DMS114 treated with DMSO at 0.1 percent for 48 hours (cell line): ENCODE measurements around the gene SARS1.
A peak's percentile ranks its signal among the peaks of the same experiment; 100 is the strongest.
"Not testable (repeated sequence)": the region's sequence is repeated elsewhere in the genome, so short reads cannot be mapped to it uniquely, and the experiment has no call there.

Experiments used
- DNase-seq: peaks from one replicate; lab custom pipeline; 2025; ENCODE audit not compliant: unreplicated experiment; lab: John Stamatoyannopoulos, UW

SARS1 gene

DNA sequence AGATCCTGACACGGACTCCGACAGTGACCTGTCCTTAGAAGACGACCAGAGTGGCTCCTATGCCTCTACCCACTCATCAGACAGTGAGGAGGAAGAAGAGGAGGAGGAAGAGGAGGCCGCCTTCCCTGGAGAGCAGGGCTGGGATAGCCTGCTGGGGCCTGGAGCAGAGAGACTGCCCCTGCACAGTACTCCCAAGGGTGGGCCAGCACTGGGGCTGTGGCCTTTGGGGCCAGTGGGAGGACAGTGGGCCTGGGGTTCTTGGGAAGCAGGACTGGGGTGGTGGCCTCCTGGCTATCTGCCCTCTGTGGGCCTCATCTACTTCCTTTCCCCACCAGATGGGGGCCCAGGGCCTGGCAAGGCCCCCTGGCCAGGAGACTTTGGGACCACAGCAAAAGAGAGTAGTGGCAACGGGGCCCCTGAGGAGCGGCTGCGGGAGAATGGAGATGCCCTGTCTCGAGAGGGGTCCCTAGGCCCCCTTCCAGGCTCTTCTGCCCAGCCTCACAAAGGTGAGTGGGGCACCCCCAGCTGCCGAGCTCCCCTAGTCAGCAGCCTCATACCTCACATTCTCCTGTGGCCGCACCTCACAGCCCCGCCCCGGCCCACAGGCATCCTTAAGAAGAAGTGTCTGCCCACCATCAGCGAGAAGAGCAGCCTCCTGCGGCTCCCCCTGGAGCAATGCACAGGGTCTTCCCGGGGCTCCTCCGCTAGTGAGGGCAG is 59.3 kb downstream of the SARS1 start:
- no peak for DNase-seq

DNA sequence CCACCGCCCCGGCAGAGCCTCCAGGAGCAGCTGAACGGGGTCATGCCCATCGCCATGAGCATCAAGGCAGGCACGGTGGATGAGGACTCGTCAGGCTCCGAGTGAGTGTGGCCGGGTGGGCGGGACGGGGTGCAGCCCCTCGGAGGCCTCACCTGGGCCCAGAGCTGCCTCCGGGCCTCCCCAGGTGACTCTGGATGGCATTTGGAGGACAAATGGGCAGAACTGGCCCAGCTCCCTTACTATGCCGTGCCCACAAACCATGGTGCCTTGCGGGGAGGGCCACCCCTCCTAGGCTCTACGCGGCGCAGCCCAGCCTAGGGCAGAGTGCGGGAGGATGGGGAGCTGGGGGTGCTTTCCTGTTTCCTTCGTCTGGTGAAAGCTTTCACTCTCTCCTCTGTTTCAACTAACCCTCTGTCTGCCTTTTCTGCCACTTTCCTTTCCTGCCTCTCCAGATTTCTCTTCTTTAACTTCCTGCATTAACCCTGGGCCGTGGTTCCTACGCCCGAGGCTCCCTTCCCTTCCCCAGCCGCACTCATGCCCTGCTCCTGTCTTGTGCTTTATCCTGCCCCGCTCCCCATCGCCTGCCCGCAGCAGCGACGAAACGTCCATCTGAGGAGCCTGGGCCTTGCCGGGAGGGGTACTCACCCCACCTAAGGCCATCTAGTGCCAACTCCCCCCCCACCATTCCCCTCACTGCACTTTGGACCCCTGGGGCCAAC is 60.0 kb downstream of the SARS1 start:
- DNase-seq = no peak

GRCh38 chr1:109274533-109275476 is 61.1 kb downstream of the SARS1 start:
- DNase-seq = no peak

DNA sequence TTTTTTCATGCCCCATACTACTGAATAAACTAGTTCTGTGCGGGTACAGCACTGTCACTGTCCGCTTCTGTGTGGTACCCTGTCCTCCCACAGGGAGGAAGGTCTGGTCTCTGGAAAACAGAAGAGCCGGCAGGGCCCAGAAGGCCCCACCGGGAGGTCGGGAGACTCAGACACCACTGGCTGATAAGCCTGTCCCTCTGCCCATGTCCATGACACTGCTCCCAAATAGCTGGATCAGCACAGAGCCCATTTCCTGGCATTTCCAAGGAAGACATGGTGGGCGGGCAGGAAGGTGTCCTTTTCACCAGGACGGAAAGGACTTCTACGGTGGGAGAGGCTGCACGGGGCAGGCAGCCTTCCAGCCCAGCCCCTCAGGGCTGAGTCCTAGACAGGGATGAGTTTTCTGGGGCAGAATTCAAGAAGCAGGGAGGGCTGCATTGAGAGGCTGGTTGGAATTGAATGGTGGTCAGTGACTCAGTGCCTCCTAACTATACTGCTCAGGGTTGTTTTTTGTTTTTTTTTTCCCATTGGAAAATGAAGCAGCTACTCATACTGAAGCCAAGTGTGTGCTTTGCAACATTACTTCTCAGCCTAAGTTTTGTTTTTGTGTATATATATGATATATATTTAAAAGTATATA is 62.1 kb downstream of the SARS1 start:
- DNase-seq = no peak

- DNase-seq = peak; percentile 58
Measured at GRCh38 chr1:109277434-109278204, 63.9 kb downstream of the SARS1 start.

DNA sequence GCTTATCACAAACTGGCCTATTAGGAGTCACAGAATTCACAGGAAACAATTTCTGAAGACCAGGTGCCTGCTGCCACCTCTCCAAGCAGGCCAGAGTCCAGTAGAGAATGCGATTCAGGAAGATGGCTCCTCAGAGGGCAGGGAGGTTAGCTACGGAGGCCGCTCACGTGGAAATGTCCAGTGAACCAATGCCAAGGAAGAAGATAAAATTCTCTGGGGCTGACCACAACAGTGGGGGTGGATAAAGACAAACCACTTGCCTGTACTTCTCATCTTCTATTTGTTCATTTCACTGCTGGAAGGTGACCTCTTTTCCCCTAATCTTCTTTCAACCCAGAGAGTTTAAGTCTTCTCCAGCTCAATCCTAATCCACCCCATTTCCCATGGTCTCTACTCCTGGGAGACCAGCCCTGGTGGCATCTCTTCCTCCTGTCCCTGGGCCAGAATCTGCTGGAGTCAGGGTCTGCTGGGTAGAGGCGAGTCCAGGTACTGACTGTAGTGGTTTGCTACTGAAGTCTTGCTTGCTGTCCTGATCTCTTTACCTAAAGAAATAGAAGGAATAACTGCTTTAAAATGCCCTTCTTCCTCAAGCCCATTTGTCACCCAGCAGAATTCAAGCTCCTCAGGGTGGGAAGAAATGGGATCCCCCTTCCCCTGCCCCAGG is 66.0 kb downstream of the SARS1 start:
- no peak for DNase-seq

DNA sequence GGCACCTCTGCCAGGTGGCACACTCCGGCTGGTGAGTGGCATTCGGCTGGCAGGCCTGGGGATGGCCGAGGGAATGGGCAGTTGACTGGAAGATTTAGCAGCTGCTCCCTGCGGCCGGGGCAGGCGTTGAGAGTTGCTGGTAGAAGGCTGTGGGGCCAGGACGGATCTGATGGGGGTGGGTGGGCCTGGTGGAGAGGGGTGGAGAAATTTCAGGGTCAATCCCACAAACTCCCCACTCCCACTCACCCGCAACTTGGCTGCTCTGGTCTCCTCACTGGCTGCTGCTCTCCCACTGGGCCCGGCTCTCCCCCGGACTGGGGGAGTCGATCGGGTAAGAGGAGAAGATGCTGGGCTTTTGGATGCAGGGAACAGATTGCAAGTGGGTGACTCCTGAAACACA is 67.1 kb downstream of the SARS1 start:
- no peak for DNase-seq

DNA sequence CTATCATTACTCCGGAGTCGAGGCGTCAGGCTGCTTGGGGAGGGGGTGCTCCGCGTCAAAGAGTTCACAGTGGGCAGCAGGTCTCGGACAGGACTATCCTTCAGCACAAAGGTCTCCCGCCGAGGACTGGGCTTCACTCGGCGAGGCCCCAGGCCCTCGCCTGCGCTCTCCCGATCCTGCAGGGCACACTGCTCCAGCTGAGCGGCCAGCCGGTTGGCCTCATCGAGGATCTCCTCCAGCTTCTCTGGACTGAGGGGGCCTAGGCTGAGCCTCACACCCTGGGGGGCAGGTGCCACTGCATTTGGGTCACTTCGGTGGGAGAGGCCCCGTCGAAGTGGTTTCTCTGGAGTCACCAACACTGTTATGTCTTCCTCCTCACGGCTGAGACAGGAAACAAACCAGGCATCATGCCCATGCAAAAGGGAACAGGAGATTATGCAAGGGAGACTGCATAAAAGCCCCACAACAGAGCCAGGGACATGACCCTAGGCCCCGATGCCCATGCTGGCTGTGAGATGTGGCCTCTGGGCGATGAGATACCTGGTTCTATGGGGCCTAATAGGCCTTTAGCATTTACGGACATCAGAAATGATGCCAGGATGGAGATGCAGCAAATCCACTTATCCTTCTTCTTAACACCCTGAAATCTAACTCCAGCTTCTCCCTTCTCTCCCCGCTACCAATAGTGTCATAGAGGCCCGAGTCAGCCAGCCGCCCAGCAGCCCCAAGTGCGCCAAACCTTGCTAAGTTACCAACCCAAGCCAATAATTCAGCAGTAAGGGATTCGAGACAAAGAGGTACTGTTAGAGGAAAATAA is 68.2 kb downstream of the SARS1 start:
- DNase-seq = no peak

GRCh38 chr1:109282497-109282951 is 68.8 kb downstream of the SARS1 start:
- no peak for DNase-seq

GRCh38 chr1:109282952-109283747 is 69.4 kb downstream of the SARS1 start, which contains the start of gene PSRC1:
Gene PSRC1, minus strand, starts transcription at chr1:109283145.
- DNase-seq = peak; percentile 92

DNA sequence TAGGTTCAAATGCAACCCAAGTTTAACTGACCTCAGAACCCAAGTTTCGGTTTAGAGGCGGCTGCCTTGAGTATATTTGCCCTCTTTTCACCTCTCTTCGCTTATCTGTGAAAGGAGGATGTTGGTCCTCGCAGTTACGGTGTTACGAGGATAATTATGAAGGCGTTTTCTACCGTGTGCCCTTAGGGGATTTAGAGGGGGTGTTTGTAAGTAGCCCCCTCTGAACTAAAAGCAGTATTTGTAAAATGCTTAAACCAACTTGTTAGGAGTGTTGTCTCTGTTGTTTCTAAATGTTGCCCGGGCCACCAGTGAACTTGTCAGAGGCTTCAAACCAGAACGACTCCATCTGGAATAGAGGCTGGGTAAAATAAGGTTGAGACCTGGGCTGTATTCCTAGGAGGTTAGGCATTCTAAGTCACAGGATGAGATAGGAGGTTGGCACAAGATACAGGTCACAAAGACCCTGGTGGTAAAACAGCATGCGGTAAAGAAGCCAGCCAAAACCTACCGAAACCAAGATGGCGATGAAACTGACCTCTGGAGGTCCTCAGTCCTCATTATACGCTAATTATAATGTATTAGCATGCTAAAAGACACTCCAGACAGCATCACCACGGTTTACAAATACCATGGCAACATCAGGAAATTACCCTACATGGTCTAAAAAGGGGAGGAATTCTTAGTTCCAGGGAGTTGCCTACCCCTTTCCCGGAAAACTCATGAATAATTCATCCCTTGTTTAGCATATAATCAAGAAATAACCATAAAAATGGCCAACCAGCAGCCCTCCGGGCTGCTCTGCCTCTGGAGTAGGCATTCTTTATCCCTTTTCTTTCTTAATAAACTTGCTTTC is 70.3 kb downstream of the SARS1 start:
- no peak for DNase-seq

- DNase-seq = not testable (repeated sequence)
Measured at GRCh38 chr1:109286762-109287161, 73.0 kb downstream of the SARS1 start.
